ENCODE results near the gene PCDH10.

DNA sequence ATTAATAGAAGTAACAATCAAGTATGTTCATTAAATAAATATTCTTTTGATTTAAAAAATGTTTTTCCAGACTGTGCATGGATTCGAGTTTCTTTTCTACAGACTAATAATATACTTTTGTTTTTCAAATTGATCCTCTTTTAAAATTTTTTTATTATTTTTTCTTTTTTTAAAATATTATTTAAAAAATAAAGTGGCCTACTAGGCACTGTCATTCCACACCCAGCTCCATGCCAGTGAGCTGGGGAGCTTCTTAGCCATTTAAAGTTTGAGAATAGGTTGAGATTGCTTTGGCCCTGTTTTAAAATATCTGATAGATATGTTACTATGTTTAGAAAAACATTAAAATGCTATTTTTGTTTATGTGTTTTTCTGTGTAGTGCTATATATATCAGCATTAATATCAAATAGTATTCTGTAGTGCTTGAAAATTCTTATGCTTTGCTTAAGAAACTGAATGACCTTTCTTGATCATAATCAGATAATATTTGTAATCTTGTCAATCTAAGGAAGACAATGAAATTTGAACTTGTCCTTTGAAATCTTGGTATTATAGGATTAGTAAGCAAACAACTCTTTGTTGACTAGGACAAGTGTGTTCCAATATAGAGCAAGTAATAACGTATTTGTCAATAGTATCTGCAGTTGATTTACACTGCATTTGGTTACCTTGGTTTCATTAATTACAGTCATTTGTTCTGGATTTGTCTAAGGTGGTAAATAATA, 12.6 kb downstream of the PCDH10 start:
- TF ChIP-seq, protein P1, sequence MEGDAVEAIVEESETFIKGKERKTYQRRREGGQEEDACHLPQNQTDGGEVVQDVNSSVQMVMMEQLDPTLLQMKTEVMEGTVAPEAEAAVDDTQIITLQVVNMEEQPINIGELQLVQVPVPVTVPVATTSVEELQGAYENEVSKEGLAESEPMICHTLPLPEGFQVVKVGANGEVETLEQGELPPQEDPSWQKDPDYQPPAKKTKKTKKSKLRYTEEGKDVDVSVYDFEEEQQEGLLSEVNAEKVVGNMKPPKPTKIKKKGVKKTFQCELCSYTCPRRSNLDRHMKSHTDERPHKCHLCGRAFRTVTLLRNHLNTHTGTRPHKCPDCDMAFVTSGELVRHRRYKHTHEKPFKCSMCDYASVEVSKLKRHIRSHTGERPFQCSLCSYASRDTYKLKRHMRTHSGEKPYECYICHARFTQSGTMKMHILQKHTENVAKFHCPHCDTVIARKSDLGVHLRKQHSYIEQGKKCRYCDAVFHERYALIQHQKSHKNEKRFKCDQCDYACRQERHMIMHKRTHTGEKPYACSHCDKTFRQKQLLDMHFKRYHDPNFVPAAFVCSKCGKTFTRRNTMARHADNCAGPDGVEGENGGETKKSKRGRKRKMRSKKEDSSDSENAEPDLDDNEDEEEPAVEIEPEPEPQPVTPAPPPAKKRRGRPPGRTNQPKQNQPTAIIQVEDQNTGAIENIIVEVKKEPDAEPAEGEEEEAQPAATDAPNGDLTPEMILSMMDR (IDR thresholded peaks at IDR 0.05) = no peak
- TF ChIP-seq EP300 (IDR thresholded peaks at IDR 0.05) = no peak
